A204.1 (cell line): Measurements from ENCODE around the gene SOX15.
"Not testable (repeated sequence)": the region's sequence is repeated elsewhere in the genome, so short reads cannot be mapped to it uniquely, and the experiment has no call there.

ENCODE experiments used
- FAIRE-seq: peaks from 2 replicates; lab custom pipeline; 2012; peaks lifted over from hg19 to GRCh38; lab: Jason Lieb, UNC

SOX15 gene

GRCh38 chr17:7589891-7590691 lies at the start of gene SOX15:
Gene SOX15 (minus strand): TSS chr17:7590094. CDS start chr17:7589676, 418 bp downstream.
- FAIRE-seq, result no peak

DNA sequence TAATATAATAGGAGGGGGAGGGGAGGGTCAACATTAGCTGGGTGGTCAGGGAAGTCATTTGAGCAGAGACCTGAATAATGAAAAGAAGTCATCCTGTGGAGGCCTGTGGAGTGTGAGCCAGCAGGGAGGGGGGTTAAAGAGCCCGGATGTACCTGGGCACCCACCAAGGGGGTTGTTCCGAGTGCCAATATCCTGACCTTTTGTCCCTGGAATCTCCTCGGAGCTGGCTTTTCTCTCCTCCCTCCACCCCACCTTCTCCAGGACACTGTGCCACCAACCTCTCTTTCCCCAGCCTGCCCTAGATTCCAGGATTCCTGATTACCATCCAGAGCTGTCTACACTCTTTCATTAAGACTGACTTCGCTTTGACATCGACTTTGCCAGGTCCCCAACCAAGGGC lies 46.3 kb upstream of the SOX15 start:
- no peak for FAIRE-seq

- FAIRE-seq, result no peak
These were observed 44.5 kb upstream of the SOX15 start for GRCh38 chr17:7634384-7634783.

- no peak for FAIRE-seq
These were observed 43.2 kb upstream of the SOX15 start for GRCh38 chr17:7633093-7633492.

- FAIRE-seq, result no peak
These were observed 42.6 kb upstream of the SOX15 start for GRCh38 chr17:7632492-7632894.

GRCh38 chr17:7631398-7632380 lies 41.8 kb upstream of the SOX15 start:
- FAIRE-seq, result no peak

DNA sequence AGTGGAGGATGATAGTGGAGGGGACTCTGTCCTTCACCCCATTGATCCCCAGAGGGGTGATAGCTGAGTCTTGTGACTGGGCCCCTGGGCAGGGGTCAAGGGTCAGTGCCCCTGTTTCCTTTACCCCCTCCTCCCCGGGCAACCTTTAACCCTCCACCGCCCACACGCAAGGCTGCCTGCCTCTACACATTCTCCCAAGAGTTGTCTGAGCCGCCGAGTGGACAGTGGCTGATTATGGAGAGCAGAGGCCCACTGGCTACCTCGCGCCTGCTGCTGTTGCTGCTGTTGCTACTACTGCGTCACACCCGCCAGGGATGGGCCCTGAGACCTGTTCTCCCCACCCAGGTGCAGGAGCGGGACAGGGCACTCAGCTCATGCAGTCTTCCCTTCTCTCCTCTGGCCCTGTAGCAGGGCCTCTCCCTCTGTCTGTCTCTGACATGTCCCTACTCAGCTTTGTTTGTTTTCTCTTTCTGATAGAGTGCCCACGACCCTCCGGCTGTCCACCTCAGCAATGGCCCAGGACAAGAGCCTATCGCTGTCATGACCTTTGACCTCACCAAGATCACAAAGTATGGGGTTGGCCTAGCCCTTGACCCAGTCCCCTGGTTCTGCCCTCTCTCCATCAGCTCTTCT lies 40.2 kb upstream of the SOX15 start, which contains the start of gene SHBG:
Gene SHBG (plus strand): TSS at position 197 of the 633 bp plus-strand sequence. CDS start 38 bp downstream, at position 235.
- FAIRE-seq, result no peak

DNA sequence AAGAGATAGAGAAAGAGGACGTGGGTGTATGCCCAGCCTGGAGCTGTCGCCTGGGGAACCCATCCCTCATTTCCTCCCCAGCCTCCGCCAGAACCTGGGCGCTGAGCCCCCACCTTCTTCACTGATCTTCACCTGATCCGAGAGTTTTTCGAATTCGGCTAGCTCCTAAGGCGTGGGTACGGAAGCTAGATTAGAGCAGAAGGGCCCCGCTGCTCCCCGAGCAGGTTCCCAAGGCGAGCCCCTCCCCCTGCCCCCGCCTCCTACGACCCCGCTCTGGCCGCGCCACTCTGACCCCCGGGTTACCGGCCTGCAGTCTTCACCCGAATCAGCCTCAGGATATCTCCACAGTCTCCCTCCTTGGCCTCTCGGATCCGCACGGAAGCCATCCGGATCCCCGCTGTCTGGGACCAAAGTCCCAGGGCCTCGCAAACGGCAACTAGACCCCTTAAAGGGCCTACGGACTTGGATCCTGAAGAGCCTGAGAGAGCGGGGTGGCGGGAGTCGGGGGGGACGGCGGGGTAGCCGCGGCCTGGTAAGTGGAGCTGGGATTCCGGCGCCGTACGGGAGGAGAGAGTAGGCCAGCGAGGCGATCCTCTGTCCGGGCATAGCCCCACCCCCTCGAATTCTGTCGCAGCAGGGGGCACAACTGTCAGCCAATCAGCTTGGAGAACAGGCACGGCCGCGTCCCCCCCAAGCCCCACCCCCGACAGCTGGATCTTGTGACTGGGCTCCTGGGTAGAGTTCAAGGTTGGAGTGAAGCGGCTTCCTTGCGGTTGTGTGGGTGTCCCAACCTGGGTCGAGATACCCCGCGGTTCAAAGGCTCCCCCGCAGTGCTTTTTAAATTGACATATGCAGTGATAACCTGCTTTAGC lies 37.6 kb upstream of the SOX15 start, which contains the start of gene SAT2:
Gene SAT2 (minus strand): TSS at position 572 of the 872 bp plus-strand sequence. CDS start 186 bp downstream, at position 386.
- peak; percentile 75 for FAIRE-seq

DNA sequence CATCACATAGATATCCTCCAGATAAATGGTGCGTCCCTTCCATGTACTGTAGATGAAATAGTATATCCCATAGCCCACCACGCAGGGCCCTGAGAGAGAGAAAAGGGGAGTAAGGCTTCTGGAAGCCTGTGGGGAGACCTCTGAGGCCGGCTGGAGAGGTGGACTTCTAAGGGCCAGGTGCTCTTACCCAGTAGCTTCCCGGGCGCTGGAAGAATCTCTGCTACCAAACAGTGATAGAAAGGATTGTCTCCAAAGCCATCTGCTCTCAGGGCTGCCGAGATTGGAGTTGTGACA lies 37.0 kb upstream of the SOX15 start:
- no peak for FAIRE-seq

GRCh38 chr17:7626307-7626706 lies 36.4 kb upstream of the SOX15 start:
- no peak for FAIRE-seq

DNA sequence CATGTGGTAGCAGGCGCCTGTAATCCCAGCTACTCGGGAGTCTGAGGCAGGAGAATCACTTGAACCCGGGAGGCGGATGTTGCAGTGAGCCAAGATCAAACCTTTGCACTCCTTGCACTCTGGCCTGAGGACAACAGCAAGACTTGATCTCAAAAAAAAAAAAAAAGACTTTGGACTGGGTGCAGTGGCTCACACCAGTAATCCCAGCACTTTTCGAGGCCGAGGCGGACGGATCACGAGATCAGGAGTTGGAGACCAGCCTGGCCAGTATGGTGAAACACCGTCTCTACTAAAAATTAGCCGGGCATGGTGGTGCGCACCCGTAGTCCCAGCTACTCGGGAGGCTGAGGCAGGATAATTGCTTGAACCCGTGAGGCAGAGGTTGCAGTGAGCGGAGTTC lies 35.9 kb upstream of the SOX15 start:
- not testable (repeated sequence) for FAIRE-seq

- FAIRE-seq, result no peak
These were observed 33.8 kb upstream of the SOX15 start for GRCh38 chr17:7623661-7624060.

DNA sequence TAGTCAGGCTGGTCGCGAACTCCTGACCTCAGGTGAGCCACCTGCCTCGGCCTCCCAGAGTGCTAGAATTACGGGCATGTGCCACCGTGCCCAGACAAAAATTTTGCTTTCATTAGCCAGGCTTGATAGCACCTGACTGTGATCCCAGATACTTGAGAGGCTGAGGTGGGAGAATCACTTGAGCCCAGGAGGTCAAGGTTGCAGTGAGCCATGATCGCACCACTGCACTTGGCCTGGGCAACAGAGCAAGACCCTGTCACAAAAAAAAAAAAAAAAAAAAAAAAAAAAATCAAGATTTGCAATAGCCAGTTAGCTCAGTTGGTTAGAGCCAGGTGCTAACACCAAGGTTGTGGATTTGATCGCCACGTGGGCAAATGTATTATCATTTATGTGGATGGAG lies 30.9 kb upstream of the SOX15 start:
- no peak for FAIRE-seq

- FAIRE-seq, result no peak
These were observed 28.7 kb upstream of the SOX15 start for GRCh38 chr17:7618608-7619007.

GRCh38 chr17:7615265-7615747 lies 25.4 kb upstream of the SOX15 start:
- no peak for FAIRE-seq

DNA sequence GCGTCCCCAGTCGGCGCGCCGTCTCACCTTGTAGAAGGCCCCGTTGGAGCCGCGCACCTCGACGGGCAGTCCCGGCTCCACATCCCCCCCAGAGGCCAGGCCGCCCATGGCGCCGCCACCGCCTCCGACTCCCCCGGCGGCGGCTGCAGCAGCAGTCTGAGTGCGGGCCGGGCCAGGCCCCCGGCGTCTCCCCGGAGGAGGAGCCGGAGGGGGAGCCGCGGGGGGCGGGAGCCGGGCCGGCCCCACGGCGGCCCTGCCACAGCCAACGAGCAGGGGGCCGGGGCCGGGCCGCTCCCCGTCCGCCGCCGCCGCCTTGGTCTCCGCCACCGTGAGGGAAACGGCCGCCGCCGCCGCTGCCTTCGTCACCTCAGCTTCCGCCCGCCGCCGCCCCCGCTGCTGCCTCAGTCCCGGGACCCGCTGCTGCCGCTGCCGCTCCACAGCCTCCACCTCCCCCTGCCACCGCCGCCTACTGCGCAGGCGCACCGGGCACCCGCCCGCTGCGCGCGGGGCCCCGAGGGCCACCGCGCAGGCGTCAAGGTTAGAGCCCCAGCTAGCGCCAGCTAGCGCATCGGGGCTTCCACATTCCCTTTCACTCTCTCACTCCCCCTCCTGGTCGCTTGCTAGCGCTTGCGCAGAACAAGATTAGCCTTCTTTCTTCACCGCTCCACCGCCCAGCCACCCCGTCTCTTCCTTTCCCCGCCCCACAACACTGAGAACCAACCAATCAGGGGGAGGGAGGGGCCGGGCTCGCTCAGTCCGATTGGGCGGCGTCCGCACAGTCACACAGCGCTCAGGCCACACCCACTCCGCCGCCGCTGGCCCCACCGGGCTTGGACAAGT lies 24.8 kb upstream of the SOX15 start, which contains the start of gene FXR2:
Gene FXR2 (minus strand): TSS at position 473 of the 840 bp plus-strand sequence. CDS start 365 bp downstream, at position 108.
- peak; percentile 97 for FAIRE-seq

DNA sequence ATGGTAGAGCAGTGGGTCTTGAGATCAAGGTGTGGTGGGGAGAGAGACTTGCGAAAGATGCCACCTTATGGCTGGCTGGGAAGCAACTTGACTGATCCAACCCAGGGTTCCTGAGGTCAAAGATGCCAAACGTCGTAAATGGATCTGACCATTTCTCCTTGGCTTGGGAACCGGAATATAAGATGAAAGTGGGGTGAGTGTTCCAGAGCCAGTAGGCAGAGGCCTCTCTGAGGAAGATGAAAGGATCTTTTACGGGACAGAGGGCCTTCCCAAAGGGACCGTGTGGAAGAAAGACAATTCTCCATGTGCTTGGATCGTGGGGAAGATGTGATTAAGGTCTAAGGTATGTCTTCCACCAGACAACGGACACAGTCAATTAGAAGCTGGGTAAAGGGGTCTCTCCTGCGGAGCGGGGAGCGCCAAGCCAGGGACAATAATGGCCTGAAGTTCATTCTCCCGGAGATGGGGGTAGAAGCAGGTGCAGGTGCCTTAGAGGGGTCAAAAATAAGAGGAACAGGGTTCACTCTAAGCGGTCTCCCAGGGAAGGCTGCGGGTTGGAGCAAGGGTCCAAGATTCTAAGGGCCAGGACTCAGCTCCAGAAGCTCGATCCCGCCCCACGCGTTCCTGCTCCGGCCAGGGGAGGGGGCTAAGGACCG lies 24.0 kb upstream of the SOX15 start:
- no peak for FAIRE-seq

DNA sequence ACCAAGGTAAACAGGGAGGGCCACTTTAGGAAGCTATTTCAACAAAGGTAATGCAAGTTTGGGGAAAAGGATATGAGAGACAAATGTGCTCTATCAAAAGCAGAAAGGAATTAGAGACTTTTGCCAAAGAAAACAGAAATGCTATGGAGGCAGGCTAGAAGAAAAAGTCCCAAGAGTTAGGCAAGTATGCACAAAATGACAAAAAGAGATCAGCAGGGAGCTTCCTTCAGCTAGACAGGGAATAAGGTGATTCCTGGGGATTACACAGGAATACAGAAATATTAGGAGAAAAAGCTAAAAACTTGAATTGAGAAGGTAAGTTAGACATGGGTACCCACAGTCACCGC lies 22.4 kb upstream of the SOX15 start:
- FAIRE-seq, result no peak

GRCh38 chr17:7611635-7612293 lies 21.9 kb upstream of the SOX15 start:
- no peak for FAIRE-seq
